Esophagus muscularis mucosa (tissue), 4 donors: ENCODE measurements around the gene BOC. TPM values are rescaled to one million over a fixed set of nuclear protein-coding genes. Genes with fewer than 3 reads are reported as not detected.
A peak's percentile ranks its signal among the peaks of the same experiment; 100 is the strongest.

Source experiments
- DNase-seq: peaks from one replicate; pipeline ENCODE4 v3.0.0-alpha.2; 2017; ENCODE audit errors: extremely low spot score
- H3K27ac ChIP-seq, 4 donors: fragments of 200-600 bp; sonication (generic); replicated peaks in 1 of 4; 1 replicate in 3 of 4; 2 replicates in 1 of 4; pipeline ENCODE4 v1.5.1; 2016 to 2019; ENCODE audit warnings: mild to moderate bottlenecking in 1 of 4
- H3K27me3 ChIP-seq, 4 donors: fragments of 200-600 bp; sonication (generic); one replicate each; pipeline versions ENCODE4 v1.5.1 to v1.6.0; 2016 to 2019
- H3K36me3 ChIP-seq, 4 donors: fragments of 200-600 bp; sonication (generic); one replicate each; pipeline ENCODE4 v1.5.1; 2016 to 2019
- H3K4me1 ChIP-seq, 4 donors: fragments of 200-600 bp; sonication (generic); one replicate each; pipeline ENCODE4 v1.5.1; 2016 to 2019
- H3K4me3 ChIP-seq, 4 donors: fragments of 200-600 bp; sonication (generic); 1 replicate in 2 of 4; 2 replicates in 2 of 4; pipeline ENCODE4 v1.5.1; 2016 to 2019; ENCODE audit warnings: mild to moderate bottlenecking in 4 of 4, moderate library complexity in 1 of 4
- H3K9me3 ChIP-seq, 4 donors: fragments of 200-600 bp; sonication (generic); 1 replicate in 3 of 4; 2 replicates in 1 of 4; pipeline ENCODE4 v1.5.1; 2016 to 2019
- CTCF ChIP-seq, 3 experiments: fragments of 200-600 bp in 2 of 3; fragments of 450-650 bp in 1 of 3; sonication (generic) in 2 of 3; IDR thresholded peaks; one replicate each; pipeline ENCODE4 v1.5.1; 2017 to 2019; ENCODE audit warnings: antibody characterized with exemption in 3 of 3, mild to moderate bottlenecking in 2 of 3, moderate library complexity in 1 of 3
- EP300 ChIP-seq: sonication (generic); formaldehyde crosslinking; IDR thresholded peaks from one replicate; pipeline ENCODE4 v1.6.1; 2017; ENCODE audit warnings: antibody characterized with exemption
- POLR2A ChIP-seq: fragments of 450-650 bp; IDR thresholded peaks from one replicate; pipeline ENCODE4 v1.6.1; 2017; ENCODE audit warnings: antibody characterized with exemption, moderate library complexity, mild to moderate bottlenecking, low read depth
- POLR2AphosphoS5 ChIP-seq, 2 donors: sonication (generic); formaldehyde crosslinking; IDR thresholded peaks; one replicate each; pipeline ENCODE4 v1.6.1; 2017; ENCODE audit warnings: antibody characterized with exemption in 2 of 2
- WGBS: methylation state at CpG from one replicate; pipeline ENCODE4 v1.1.5; 2018; 5-methylcytosine and 5-hydroxymethylcytosine counted together
- intact Hi-C: fragments of 100-400 bp; cut with DNase I; formaldehyde crosslinking; loops from one replicate; pipeline ENCODE4 v1.15.1; 2023
- total RNA-seq, 4 donors: library from RNA; depleted of rRNA; stranded (reverse); fragments of >200 nt; gene quantifications; one replicate each; pipeline versions ENCODE4 v1.1.0 to v1.2.1, GENCODE V29; 2016

Gene BOC
- total RNA-seq, 4 donors from 2014 or later, result 87.2 to 119 (median 90.8) TPM

DNA sequence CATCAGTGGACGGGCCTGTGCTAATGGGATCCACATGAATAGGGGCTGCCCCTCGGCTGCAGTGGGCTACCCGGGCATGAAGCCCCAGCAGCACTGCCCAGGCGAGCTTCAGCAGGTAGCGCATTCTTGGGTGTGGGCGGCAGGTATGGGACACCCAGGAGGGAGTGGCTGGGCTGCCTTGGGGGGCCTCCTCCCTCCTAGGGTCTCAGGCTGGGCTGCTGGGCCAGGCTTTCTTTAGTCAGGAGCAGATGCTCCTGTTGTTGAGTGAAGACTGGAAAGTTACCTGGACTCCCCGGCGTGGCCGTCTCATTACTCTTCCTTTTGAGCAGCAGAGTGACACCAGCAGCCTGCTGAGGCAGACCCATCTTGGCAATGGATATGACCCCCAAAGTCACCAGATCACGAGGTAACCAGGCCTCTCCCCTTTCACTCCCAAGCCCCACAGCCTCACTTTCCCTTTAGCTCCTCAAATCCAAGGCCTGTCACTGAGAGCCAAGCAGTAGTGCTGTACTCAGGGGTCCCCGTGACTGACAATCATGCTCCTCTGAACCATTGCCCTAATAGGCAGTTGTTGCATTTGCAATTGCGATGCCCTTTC lies 73.2 kb downstream of the BOC start:
- peaks cover 0 to 64% (median 40%) of the 10 kb centered on the region in 4 donors for H3K36me3 ChIP-seq
- H3K27ac ChIP-seq, result peak overlapping the region in 3 of 4 donors; percentile 65 to 79 (median 67)
- H3K4me1 ChIP-seq, result peaks cover 3 to 46% (median 33%) of the 10 kb centered on the region in 4 donors
- DNase-seq, result no peak
- H3K9me3 ChIP-seq, result no peaks in the 10 kb centered on the region
- no peak overlapping the region for H3K4me3 ChIP-seq
- WGBS, result 85% methylated on average over 11 of the region's 12 CpGs
- TF ChIP-seq POLR2A (no peak), POLR2AphosphoS5 (IDR thresholded peaks at IDR 0.05) (no peak), CTCF (IDR thresholded peaks at IDR 0.05) (no peak), EP300 (no peak)
- intact Hi-C loops, result loop anchor here (5.0 kb wide), 1 partner anchor 72 kb away; the partner anchor contains the start of gene BOC
- H3K27me3 ChIP-seq, result no peaks in the 10 kb centered on the region

DNA sequence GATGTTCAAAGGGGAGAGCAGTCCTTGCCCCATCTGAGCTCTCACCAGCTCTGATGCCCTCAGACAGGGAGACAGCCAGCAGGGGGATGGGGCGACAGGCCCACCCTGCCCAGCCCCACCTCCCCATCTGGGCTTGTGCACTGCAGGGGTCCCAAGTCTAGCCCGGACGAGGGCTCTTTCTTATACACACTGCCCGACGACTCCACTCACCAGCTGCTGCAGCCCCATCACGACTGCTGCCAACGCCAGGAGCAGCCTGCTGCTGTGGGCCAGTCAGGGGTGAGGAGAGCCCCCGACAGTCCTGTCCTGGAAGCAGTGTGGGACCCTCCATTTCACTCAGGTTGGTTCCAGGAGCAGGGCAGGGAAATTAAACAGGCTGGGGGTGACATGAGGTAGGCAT lies 73.9 kb downstream of the BOC start:
- no CpG with 5 or more reads among the region's 8 CpGs for WGBS
- peaks cover 3 to 46% (median 33%) of the 10 kb centered on the region in 4 donors for H3K4me1 ChIP-seq
- no peak overlapping the region for H3K4me3 ChIP-seq
- intact Hi-C loops, result loop anchor here (5.0 kb wide), 1 partner anchor 73 kb away; the partner anchor contains the start of gene BOC
- no peaks in the 10 kb centered on the region for H3K27me3 ChIP-seq
- DNase-seq, result no peak
- H3K9me3 ChIP-seq, result no peaks in the 10 kb centered on the region
- TF ChIP-seq POLR2A, result no peak
- no peak for TF ChIP-seq CTCF (IDR thresholded peaks at IDR 0.05)
- TF ChIP-seq POLR2AphosphoS5 (IDR thresholded peaks at IDR 0.05), result no peak
- TF ChIP-seq EP300, result no peak
- H3K27ac ChIP-seq, result peak overlapping the region; percentile 27 to 79 (median 66)
- peaks cover 0 to 57% (median 34%) of the 10 kb centered on the region in 4 donors for H3K36me3 ChIP-seq

GRCh38 chr3:113285741-113286140 lies 74.4 kb downstream of the BOC start:
- DNase-seq, result no peak
- Histone ChIP-seq H3K4me1 (peaks cover 3 to 46% (median 34%) of the 10 kb centered on the region in 4 donors), H3K27ac (peak overlapping the region; percentile 65 to 79 (median 70)), H3K36me3 (peaks cover 0 to 52% (median 31%) of the 10 kb centered on the region in 4 donors), H3K4me3 (no peak overlapping the region), H3K9me3 (no peaks in the 10 kb centered on the region), H3K27me3 (no peaks in the 10 kb centered on the region)
- intact Hi-C loops, result loop anchor here (5.0 kb wide), 1 partner anchor 73 kb away; the partner anchor contains the start of gene BOC
- no peak for TF ChIP-seq CTCF (IDR thresholded peaks at IDR 0.05)
- no peak for TF ChIP-seq POLR2A
- no peak for TF ChIP-seq POLR2AphosphoS5 (IDR thresholded peaks at IDR 0.05)
- TF ChIP-seq EP300, result no peak
- 84% methylated on average over 3 of the region's 3 CpGs for WGBS

DNA sequence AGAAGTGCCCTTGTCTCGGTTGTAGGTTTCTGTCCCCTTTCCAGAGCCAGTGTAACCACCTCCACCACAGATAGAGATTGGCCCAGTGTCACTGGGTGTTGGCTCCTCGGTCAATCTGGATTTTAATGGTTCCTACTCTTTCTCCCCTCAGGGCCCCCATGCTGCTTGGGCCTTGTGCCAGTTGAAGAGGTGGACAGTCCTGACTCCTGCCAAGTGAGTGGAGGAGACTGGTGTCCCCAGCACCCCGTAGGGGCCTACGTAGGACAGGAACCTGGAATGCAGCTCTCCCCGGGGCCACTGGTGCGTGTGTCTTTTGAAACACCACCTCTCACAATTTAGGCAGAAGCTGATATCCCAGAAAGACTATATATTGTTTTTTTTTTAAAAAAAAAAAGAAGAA lies 75.2 kb downstream of the BOC start:
- WGBS, result 79% methylated on average over 6 of the region's 6 CpGs
- Histone ChIP-seq H3K27me3 (no peaks in the 10 kb centered on the region), H3K36me3 (peaks cover 0 to 44% (median 25%) of the 10 kb centered on the region in 4 donors), H3K9me3 (no peaks in the 10 kb centered on the region), H3K4me1 (peaks cover 3 to 48% (median 39%) of the 10 kb centered on the region in 4 donors), H3K4me3 (no peak overlapping the region), H3K27ac (peak overlapping the region; percentile 65 to 79 (median 70))
- intact Hi-C loops, result loop anchor here (5.0 kb wide), 1 partner anchor 74 kb away; the partner anchor contains the start of gene BOC
- TF ChIP-seq POLR2A (no peak), POLR2AphosphoS5 (IDR thresholded peaks at IDR 0.05) (no peak), CTCF (IDR thresholded peaks at IDR 0.05) (no peak), EP300 (no peak)
- DNase-seq, result no peak
